GM12878 (cell line): ENCODE data around the gene HRG. TPM values are rescaled to one million over a fixed set of nuclear protein-coding genes. Genes with fewer than 3 reads are reported as not detected.

Source experiments
- ATAC-seq: fragments of 200-7000 bp; cut with Tn5 transposase; 3 replicates; pipeline ENCODE4 v1.9.1; 2020; ENCODE audit warnings: mild to moderate bottlenecking, moderate library complexity
- BruUV-seq: library from RNA; stranded (reverse); fragments of 400-500 nt; replicated peaks from 2 replicates; lab custom pipeline; 2021; lab: Mats Ljungman, UMichigan
- CTCF ChIA-PET: fragments of 300-600 bp; sonication (Branson Sonifier 250); formaldehyde crosslinking; extraction: SDS; loops from one replicate; lab custom pipeline; 2021; ENCODE audit warnings: inconsistent platforms; lab: Yijun Ruan, JAX
- POLR2A ChIA-PET: fragments of 350-600 bp; formaldehyde crosslinking; extraction: SDS; loops from one replicate; lab custom pipeline; 2021; ENCODE audit warnings: inconsistent platforms; lab: Charles Lee
- RAD21 ChIA-PET: fragments of 300-600 bp; sonication (Branson Sonifier 250); formaldehyde crosslinking; loops from one replicate; lab custom pipeline; 2023; ENCODE audit warnings: antibody characterized with exemption; ENCODE audit not compliant: unreplicated experiment; lab: Charles Lee
- SMC1A ChIA-PET: fragments of 300-600 bp; sonication (Branson Sonifier 250); formaldehyde crosslinking; loops from one replicate; lab custom pipeline; 2023; ENCODE audit not compliant: unreplicated experiment, uncharacterized antibody; lab: Charles Lee
- DNase-seq: peaks from one replicate; pipeline ENCODE4 v3.0.0-alpha.2; 2011; ENCODE audit warnings: low read depth, low spot score
- FAIRE-seq: peaks from 3 replicates; lab custom pipeline; 2011; peaks lifted over from hg19 to GRCh38; lab: Jason Lieb, UNC
- H2AFZ ChIP-seq: 2 replicates; pipeline ENCODE4 v1.6.0; 2011; ENCODE audit warnings: low read depth, low read length, control low read depth; ENCODE audit not compliant: control insufficient read depth
- H3K27ac ChIP-seq: 2 replicates; pipeline ENCODE4 v1.5.1; 2011; ENCODE audit warnings: control low read depth; ENCODE audit not compliant: control insufficient read depth, insufficient read depth
- H3K27me3 ChIP-seq, 2 experiments: replicated peaks in 1 of 2; 2 replicates each; pipeline versions ENCODE4 v1.6.0 to v1.6.1; 2011; ENCODE audit warnings: low read length in 1 of 2; ENCODE audit not compliant: control insufficient read depth in 2 of 2, insufficient read depth in 2 of 2
- H3K36me3 ChIP-seq, 2 experiments: 2 replicates each; pipeline ENCODE4 v1.5.1; 2011; ENCODE audit warnings: low read length in 1 of 2; ENCODE audit not compliant: control insufficient read depth in 2 of 2, insufficient read depth in 2 of 2
- H3K4me1 ChIP-seq: 2 replicates; pipeline ENCODE4 v1.6.1; 2011; ENCODE audit warnings: mild to moderate bottlenecking, low read length, moderate library complexity, mixed read lengths; ENCODE audit not compliant: control insufficient read depth, insufficient read depth
- H3K4me2 ChIP-seq: 2 replicates; pipeline ENCODE4 v1.6.0; 2011; ENCODE audit warnings: control low read depth; ENCODE audit not compliant: control insufficient read depth, insufficient read depth
- H3K4me3 ChIP-seq: fragments of 200-600 bp; sonication (generic); 2 replicates; pipeline ENCODE4 v1.5.1; 2016
- H3K79me2 ChIP-seq: 2 replicates; pipeline ENCODE4 v1.6.0; 2011; ENCODE audit warnings: low read length; ENCODE audit not compliant: control insufficient read depth, insufficient read depth
- H3K9ac ChIP-seq: 2 replicates; pipeline ENCODE4 v1.8.0; 2011; ENCODE audit warnings: low read length, control low read depth, mixed read lengths; ENCODE audit not compliant: control insufficient read depth, insufficient read depth
- H3K9me3 ChIP-seq: replicated peaks from 3 replicates; pipeline ENCODE4 v1.5.1; 2011; ENCODE audit warnings: mild to moderate bottlenecking, low read length; ENCODE audit not compliant: control insufficient read depth, insufficient read depth
- H4K20me1 ChIP-seq: 2 replicates; pipeline ENCODE4 v1.6.0; 2011; ENCODE audit not compliant: control insufficient read depth, insufficient read depth
- CREM ChIP-seq: IDR thresholded peaks from 2 replicates; pipeline ENCODE4 v1.6.1; 2014; ENCODE audit warnings: antibody characterized with exemption, low read depth
- CTCF ChIP-seq, 3 experiments: IDR thresholded peaks in 2 of 3; conservative IDR thresholded peaks in 1 of 3; 2 replicates each; pipeline ENCODE4 v1.5.1; 2011; ENCODE audit warnings: low read depth in 3 of 3, low read length in 3 of 3, mild to moderate bottlenecking in 3 of 3, control low read depth in 2 of 3, moderate library complexity in 2 of 3, inconsistent platforms in 1 of 3, mixed read lengths in 1 of 3; ENCODE audit not compliant: control insufficient read depth in 2 of 3, insufficient read depth in 1 of 3; ENCODE audit errors: extremely low read depth in 1 of 3
- E4F1 ChIP-seq: fragments of 450-650 bp; IDR thresholded peaks from 2 replicates; pipeline ENCODE4 v1.6.1; 2018; ENCODE audit warnings: borderline replicate concordance, mild to moderate bottlenecking; ENCODE audit not compliant: partially characterized antibody
- EP300 ChIP-seq, 2 experiments: fragments of 150-350 bp in 1 of 2; IDR thresholded peaks; 2 replicates each; pipeline ENCODE4 v1.6.1; 2011 to 2012; ENCODE audit warnings: low read depth in 2 of 2, low read length in 2 of 2, borderline replicate concordance in 1 of 2, improper control_type of control experiment in 1 of 2, inconsistent platforms in 1 of 2; ENCODE audit not compliant: control insufficient read depth in 1 of 2
- IRF3 ChIP-seq: fragments of 450-650 bp; IDR thresholded peaks from 2 replicates; pipeline ENCODE4 v1.6.1; 2014; ENCODE audit warnings: mild to moderate bottlenecking
- MYB ChIP-seq: fragments of 150-350 bp; IDR thresholded peaks from 2 replicates; pipeline ENCODE4 v1.6.1; 2014; ENCODE audit warnings: mild to moderate bottlenecking, low read depth, low read length, borderline replicate concordance
- NR2F1 ChIP-seq: fragments of 450-650 bp; conservative IDR thresholded peaks from 2 replicates; pipeline ENCODE4 v1.6.1; 2017; ENCODE audit warnings: mild to moderate bottlenecking
- NRF1 ChIP-seq: conservative IDR thresholded peaks from 2 replicates; pipeline ENCODE4 v1.6.1; 2011; ENCODE audit warnings: mild to moderate bottlenecking, low read depth, low read length, improper control_type of control experiment
- POLR2AphosphoS2 ChIP-seq: IDR thresholded peaks from 2 replicates; pipeline ENCODE4 v1.6.1; 2011; ENCODE audit warnings: low read depth, mild to moderate bottlenecking, low read length, improper control_type of control experiment, moderate library complexity
- POLR2AphosphoS5 ChIP-seq: IDR thresholded peaks from 2 replicates; pipeline ENCODE4 v1.6.1; 2011; ENCODE audit warnings: mild to moderate bottlenecking, low read length, inconsistent platforms
- POU2F2 ChIP-seq: IDR thresholded peaks from 3 replicates; pipeline ENCODE4 v1.6.1; 2011; ENCODE audit warnings: low read depth, mild to moderate bottlenecking, low read length, borderline replicate concordance
- RELA ChIP-seq: fragments of 450-650 bp; IDR thresholded peaks from 2 replicates; pipeline ENCODE4 v1.8.0; 2014; ENCODE audit warnings: borderline replicate concordance; ENCODE audit not compliant: partially characterized antibody
- SIX5 ChIP-seq: IDR thresholded peaks from 2 replicates; pipeline ENCODE4 v1.6.1; 2011; ENCODE audit warnings: mild to moderate bottlenecking, low read depth, low read length, moderate library complexity; ENCODE audit not compliant: severe bottlenecking
- USF1 ChIP-seq: IDR thresholded peaks from 2 replicates; pipeline ENCODE4 v1.6.1; 2011; ENCODE audit warnings: borderline replicate concordance, low read depth, mild to moderate bottlenecking, moderate library complexity, mixed read lengths, low read length; ENCODE audit not compliant: insufficient read depth; ENCODE audit errors: extremely low read length
- WGBS: methylation state at CpG from one replicate; pipeline ENCODE4 v1.1.6; 2016; ENCODE audit warnings: low lambda C conversion rate; ENCODE audit not compliant: insufficient replicate concordance, insufficient coverage; ENCODE audit errors: missing lambda C conversion rate; 5-methylcytosine and 5-hydroxymethylcytosine counted together
- in situ Hi-C: fragments of 300-500 bp; cut with MboI; formaldehyde crosslinking; loops from 9 replicates; pipeline ENCODE4 v1.14.3; 2018; ENCODE audit warnings: mixed read lengths
- intact Hi-C: fragments of 100-400 bp; cut with micrococcal nuclease; formaldehyde crosslinking; loops from one replicate; pipeline ENCODE4 v1.14.2; 2022; ENCODE audit not compliant: unreplicated experiment
- polyA plus RNA-seq, 11 experiments: library from polyadenylated mRNA; depleted of rRNA in 4 of 11; unstranded in 6 of 11; stranded (reverse) in 5 of 11; fragments of >200 nt; fragmentation: Nextera tagmentation in 4 of 11; fragmentation: Illumina TruSeq in 1 of 11; extraction: Ambion mirVana in 4 of 11; extraction: Trizol in 1 of 11; gene quantifications; 1 replicate in 1 of 11; 2 replicates in 10 of 11; pipeline versions ENCODE4 v1.2.1 to v1.2.3, GENCODE V29; 2011 to 2016; ENCODE audit warnings: inconsistent platforms in 2 of 11, missing spikeins in 2 of 11, low read depth in 1 of 11
- total RNA-seq, 4 experiments: library from RNA; depleted of rRNA in 3 of 4; stranded (reverse); fragments of >200 nt in 3 of 4; fragmentation: Illumina TruSeq in 1 of 4; extraction: Trizol in 1 of 4; gene quantifications; 2 replicates each; pipeline versions ENCODE4 v1.2.1 to v1.2.3, GENCODE V29; 2013 to 2021

Gene HRG
- total and polyA plus RNA-seq, 10 of the 15 experiments (the other 5 are each of a cell fraction or from before 2014, with no cell fraction given), result 0.21 TPM; not detected in 9

- TF ChIP-seq E4F1 (no peak), SIX5 (no peak)
Observed at GRCh38 chr3:186626254-186626847, 39.5 kb upstream of the HRG start (continued).

GRCh38 chr3:186627852-186628414 is 37.9 kb upstream of the HRG start:
- Histone ChIP-seq H3K4me2 (no peak overlapping the region), H3K79me2 (no peaks in the 10 kb centered on the region), H3K4me3 (no peak overlapping the region), H3K4me1 (no peaks in the 10 kb centered on the region), H2AFZ (no peak overlapping the region), H3K9ac (no peak overlapping the region), H3K36me3 (no peaks in the 10 kb centered on the region), H4K20me1 (no peaks in the 10 kb centered on the region), H3K27ac (no peak overlapping the region), H3K9me3 (no peaks in the 10 kb centered on the region), H3K27me3 (no peaks in the 10 kb centered on the region; a peak in 1 of 4 replicates)
- BruUV-seq, result no TSS peak
- ChIA-PET SMC1A (no interaction called here), CTCF (no interaction called here), RAD21 (no interaction called here), POLR2A (no interaction called here)
- intact Hi-C loops, result no loop called here
- no peak for FAIRE-seq
- in situ Hi-C loops, result no loop called here
- WGBS, result 77% methylated on average over 7 of the region's 7 CpGs
- DNase-seq, result no peak
- no peak for ATAC-seq
- no peak for TF ChIP-seq POLR2AphosphoS2
- no peak for TF ChIP-seq CREM
- TF ChIP-seq CTCF (IDR thresholded peaks at IDR 0.05 in 2 of 3, conservative IDR thresholded peaks at IDR 0.05 in 1 of 3; ENCODE audit: control insufficient read depth in 2 of 3, extremely low read depth in 1 of 3, insufficient read depth in 1 of 3, low read depth in 3 of 3, low read length in 3 of 3), result no peak
- TF ChIP-seq MYB, result no peak
- no peak for TF ChIP-seq RELA
- TF ChIP-seq EP300 (IDR thresholded peaks at IDR 0.05; ENCODE audit: borderline replicate concordance in 1 of 2, control insufficient read depth in 1 of 2, low read depth in 2 of 2, low read length in 2 of 2), result no peak
- no peak for TF ChIP-seq NRF1
- TF ChIP-seq USF1, result no peak
- no peak for TF ChIP-seq NR2F1
- TF ChIP-seq POU2F2, result no peak
- TF ChIP-seq IRF3, result no peak
- TF ChIP-seq POLR2AphosphoS5, result no peak
